HepG2 (cell line): Measurements from ENCODE around the gene TOM1L2. TPM values are rescaled to one million over a fixed set of nuclear protein-coding genes. Genes with fewer than 3 reads are reported as not detected.
A peak's percentile ranks its signal among the peaks of the same experiment; 100 is the strongest.

Experiments used
- BORCS8-MEF2B ChIP-seq: sonication (generic); formaldehyde crosslinking; IDR thresholded peaks from 2 replicates; pipeline ENCODE4 v1.8.0; 2022; ENCODE audit warnings: mild to moderate bottlenecking, missing genetic modification reagents
- CREB3 ChIP-seq: sonication (generic); formaldehyde crosslinking; IDR thresholded peaks from 2 replicates; pipeline ENCODE4 v1.5.0; 2020; ENCODE audit warnings: missing genetic modification reagents
- DNMT1 ChIP-seq: sonication (generic); formaldehyde crosslinking; IDR thresholded peaks from 2 replicates; pipeline ENCODE4 v1.5.1; 2020; ENCODE audit warnings: mild to moderate bottlenecking, missing genetic modification reagents
- FOXK2 ChIP-seq: fragments of 450-650 bp; IDR thresholded peaks from 2 replicates; pipeline ENCODE4 v1.6.1; 2016
- HOMEZ ChIP-seq: IDR thresholded peaks from 2 replicates; pipeline ENCODE4 v1.6.1; 2016; ENCODE audit warnings: low read depth
- IRF2 ChIP-seq: IDR thresholded peaks from 2 replicates; pipeline ENCODE4 v1.6.1; 2018; ENCODE audit warnings: missing genetic modification reagents, missing compliant biosample characterization
- MEIS1 ChIP-seq: sonication (generic); formaldehyde crosslinking; IDR thresholded peaks from 2 replicates; pipeline ENCODE4 v1.9.0; 2021; ENCODE audit warnings: mild to moderate bottlenecking, missing genetic modification reagents, moderate library complexity, borderline replicate concordance
- MLX ChIP-seq: IDR thresholded peaks from 2 replicates; pipeline ENCODE4 v1.6.1; 2016
- MTA3 ChIP-seq: sonication (generic); formaldehyde crosslinking; IDR thresholded peaks from 2 replicates; pipeline ENCODE4 v1.4.0; 2020; ENCODE audit warnings: missing genetic modification reagents
- MZF1 ChIP-seq: sonication (generic); formaldehyde crosslinking; IDR thresholded peaks from 2 replicates; pipeline ENCODE4 v1.8.1; 2023; ENCODE audit warnings: mild to moderate bottlenecking, missing genetic modification reagents, borderline replicate concordance
- POLR2G ChIP-seq: fragments of 200-400 bp; formaldehyde crosslinking; IDR thresholded peaks from 2 replicates; pipeline ENCODE4 v1.6.1; 2018; ENCODE audit warnings: mild to moderate bottlenecking, low read depth, low read length, moderate library complexity
- RERE ChIP-seq: IDR thresholded peaks from 2 replicates; pipeline ENCODE4 v1.6.1; 2016; ENCODE audit warnings: low read depth, missing genetic modification reagents, missing compliant biosample characterization
- SP1 ChIP-seq, 2 experiments: fragments of 450-650 bp in 1 of 2; sonication (generic) in 1 of 2; formaldehyde crosslinking in 1 of 2; IDR thresholded peaks; 2 replicates each; pipeline versions ENCODE4 v1.4.0 to v1.6.1; 2016 to 2020; ENCODE audit warnings: missing genetic modification reagents in 1 of 2
- ZNF224 ChIP-seq: sonication (generic); formaldehyde crosslinking; IDR thresholded peaks from 2 replicates; pipeline ENCODE4 v1.5.0; 2020; ENCODE audit warnings: mild to moderate bottlenecking, missing genetic modification reagents
- ZNF326 ChIP-seq: sonication (generic); formaldehyde crosslinking; IDR thresholded peaks from 2 replicates; pipeline ENCODE4 v1.4.0; 2020; ENCODE audit warnings: missing genetic modification reagents, borderline replicate concordance
- ZNF335 ChIP-seq: sonication (generic); formaldehyde crosslinking; IDR thresholded peaks from 2 replicates; pipeline ENCODE4 v1.4.0; 2020; ENCODE audit warnings: missing genetic modification reagents
- ZNF543 ChIP-seq: sonication (generic); formaldehyde crosslinking; IDR thresholded peaks from 2 replicates; pipeline ENCODE4 v1.4.0; 2020; ENCODE audit warnings: mild to moderate bottlenecking, missing genetic modification reagents
- ZNF703 ChIP-seq: sonication (generic); formaldehyde crosslinking; IDR thresholded peaks from 2 replicates; pipeline ENCODE4 v1.5.1; 2020; ENCODE audit warnings: missing genetic modification reagents, mild to moderate bottlenecking, moderate library complexity, borderline replicate concordance
- ZNF776 ChIP-seq: sonication (generic); formaldehyde crosslinking; IDR thresholded peaks from 2 replicates; pipeline ENCODE4 v1.4.0; 2020; ENCODE audit warnings: mild to moderate bottlenecking, missing genetic modification reagents
- ZNF780A ChIP-seq: sonication (generic); formaldehyde crosslinking; IDR thresholded peaks from 2 replicates; pipeline ENCODE4 v1.8.0; 2022; ENCODE audit warnings: mild to moderate bottlenecking, missing genetic modification reagents, moderate library complexity
- ZNF883 ChIP-seq: sonication (generic); formaldehyde crosslinking; IDR thresholded peaks from 2 replicates; pipeline ENCODE4 v1.5.1; 2020; ENCODE audit warnings: mild to moderate bottlenecking, missing genetic modification reagents; ENCODE audit errors: not compliant biosample characterization
- polyA plus RNA-seq, 8 experiments: library from polyadenylated mRNA; depleted of rRNA in 3 of 8; stranded (reverse) in 7 of 8; unstranded in 1 of 8; fragments of >200 nt; fragmentation: Illumina TruSeq in 4 of 8; extraction: Trizol in 4 of 8; gene quantifications; 2 replicates each; pipeline versions ENCODE4 v1.2.1 to v1.2.3, GENCODE V29; 2011 to 2016; ENCODE audit warnings: low read depth in 4 of 8, missing spikeins in 1 of 8, mixed read lengths in 1 of 8; ENCODE audit not compliant: insufficient read depth in 1 of 8
- total RNA-seq, 5 experiments: library from RNA; depleted of rRNA; stranded (reverse); fragments of >200 nt; fragmentation: Illumina TruSeq; extraction: Trizol; gene quantifications; 2 replicates each; pipeline ENCODE4 v1.2.3, GENCODE V29; 2016; ENCODE audit warnings: low read depth in 1 of 5

TOM1L2 gene
- total and polyA plus RNA-seq, 2 of the 13 experiments (the other 11 are each of a cell fraction or from before 2014, with no cell fraction given), result 4.7 to 7.4 TPM

GRCh38 chr17:17839791-17840707 lies 132.2 kb downstream of the TOM1L2 start (continued):
- TF ChIP-seq ZNF776, result peak; percentile 49; the same call in 1 of the 2 replicates
- TF ChIP-seq SP1 (IDR thresholded peaks at IDR 0.05), result no peak
- peak; percentile 60 for TF ChIP-seq SP1 (CRISPR knock-in tag; IDR thresholded peaks at IDR 0.05)
- TF ChIP-seq RERE (CRISPR knock-in tag), result no peak
- no peak for TF ChIP-seq ZNF703 (CRISPR knock-in tag)
- no peak for TF ChIP-seq CREB3 (CRISPR knock-in tag)
- peak; percentile 27 for TF ChIP-seq HOMEZ (CRISPR knock-in tag)
- TF ChIP-seq ZNF335 (CRISPR knock-in tag), result no peak; the same call in 1 of the 2 replicates
- no peak; the same call in 1 of the 2 replicates for TF ChIP-seq MEIS1 (CRISPR knock-in tag)
- TF ChIP-seq DNMT1 (CRISPR knock-in tag), result no peak
- peak; percentile 98 for TF ChIP-seq POLR2G
- TF ChIP-seq IRF2 (CRISPR knock-in tag), result peak; percentile 63; the same call in 1 of the 2 replicates
- no peak for TF ChIP-seq ZNF224 (CRISPR knock-in tag)
- TF ChIP-seq ZNF326 (CRISPR knock-in tag), result no peak
- TF ChIP-seq FOXK2, result no peak
- no peak; the same call in 1 of the 2 replicates for TF ChIP-seq ZNF780A
- TF ChIP-seq MTA3 (CRISPR knock-in tag), result no peak
- peak; percentile 94 for TF ChIP-seq MLX
- TF ChIP-seq ZNF883, result peak; percentile 86
- peak; percentile 35; the same call in 1 of the 2 replicates for TF ChIP-seq BORCS8-MEF2B (CRISPR knock-in tag)
- no peak; the same call in 1 of the 2 replicates for TF ChIP-seq ZNF543 (CRISPR knock-in tag)
- TF ChIP-seq MZF1, result no peak
